Osteoblast (primary cell): ENCODE measurements around the gene TRIM47. TPM values are rescaled to one million over a fixed set of nuclear protein-coding genes. Genes with fewer than 3 reads are reported as not detected.

ENCODE experiments used
- DNase-seq: peaks from one replicate; pipeline ENCODE4 v3.0.0; 2011; ENCODE audit warnings: low spot score, mixed read lengths; ENCODE audit not compliant: insufficient read length; ENCODE audit errors: missing footprints
- H2AFZ ChIP-seq: 2 replicates; pipeline ENCODE4 v1.6.0; 2011; ENCODE audit warnings: mild to moderate bottlenecking, low read length
- H3K27ac ChIP-seq: 2 replicates; pipeline ENCODE4 v1.5.1; 2011; ENCODE audit warnings: mild to moderate bottlenecking, low read depth, low read length, moderate library complexity
- H3K27me3 ChIP-seq: 2 replicates; pipeline ENCODE4 v1.6.0; 2012; ENCODE audit warnings: mild to moderate bottlenecking, control low read depth, inconsistent platforms, low read length, moderate library complexity; ENCODE audit not compliant: insufficient read depth
- H3K36me3 ChIP-seq: 2 replicates; pipeline ENCODE4 v1.5.1; 2011; ENCODE audit warnings: mild to moderate bottlenecking, low read length, control low read depth, moderate library complexity; ENCODE audit not compliant: insufficient read depth
- H3K4me1 ChIP-seq: 2 replicates; pipeline ENCODE4 v1.5.1; 2011; ENCODE audit warnings: mild to moderate bottlenecking, low read length, control low read depth, moderate library complexity; ENCODE audit not compliant: insufficient read depth
- H3K4me2 ChIP-seq: 2 replicates; pipeline ENCODE4 v1.6.0; 2011; ENCODE audit warnings: mild to moderate bottlenecking, low read length; ENCODE audit not compliant: insufficient read depth
- H3K4me3 ChIP-seq: fragments of 200-600 bp; sonication (generic); 3 replicates; pipeline ENCODE4 v1.5.1; 2012; ENCODE audit warnings: mild to moderate bottlenecking, low read length, inconsistent platforms; ENCODE audit not compliant: insufficient read depth
- H3K79me2 ChIP-seq: 2 replicates; pipeline ENCODE4 v1.6.0; 2012; ENCODE audit warnings: mild to moderate bottlenecking, low read length, control low read depth, inconsistent platforms; ENCODE audit not compliant: insufficient read depth
- H3K9me3 ChIP-seq: 2 replicates; pipeline ENCODE4 v1.5.1; 2011; ENCODE audit warnings: low read depth, low read length, control low read depth
- H4K20me1 ChIP-seq: 2 replicates; pipeline ENCODE4 v1.6.0; 2012; ENCODE audit warnings: mild to moderate bottlenecking, low read length, control low read depth; ENCODE audit not compliant: insufficient read depth
- CTCF ChIP-seq: IDR thresholded peaks from 2 replicates; pipeline ENCODE4 v1.5.1; 2011; ENCODE audit warnings: mild to moderate bottlenecking, low read depth, low read length, moderate library complexity; ENCODE audit errors: extremely low read depth
- total RNA-seq: library from RNA; depleted of rRNA; stranded (reverse); fragments of >200 nt; gene quantifications from 2 replicates; pipeline ENCODE4 v1.2.3, GENCODE V29; 2012

The TRIM47 gene
- total RNA-seq, 1 donor = 21.7 TPM

GRCh38 chr17:75836605-75837004 is 41.8 kb downstream of the TRIM47 start:
- no peak for DNase-seq
- H2AFZ ChIP-seq = no peak overlapping the region
- H3K4me1 ChIP-seq = peaks cover 5% of the 10 kb centered on the region
- H3K4me2 ChIP-seq = no peak overlapping the region
- H3K27ac ChIP-seq = no peak overlapping the region
- H3K79me2 ChIP-seq = no peaks in the 10 kb centered on the region
- H4K20me1 ChIP-seq = no peaks in the 10 kb centered on the region
- no peak overlapping the region for H3K4me3 ChIP-seq
- H3K9me3 ChIP-seq = no peaks in the 10 kb centered on the region
- no peaks in the 10 kb centered on the region for H3K36me3 ChIP-seq
- no peaks in the 10 kb centered on the region for H3K27me3 ChIP-seq
- TF ChIP-seq CTCF = no peak

GRCh38 chr17:75835654-75835987 is 42.8 kb downstream of the TRIM47 start:
- Histone ChIP-seq H2AFZ (no peak overlapping the region), H3K4me1 (peaks cover 5% of the 10 kb centered on the region), H3K9me3 (no peaks in the 10 kb centered on the region), H3K79me2 (no peaks in the 10 kb centered on the region), H3K27me3 (no peaks in the 10 kb centered on the region), H3K4me3 (no peak overlapping the region), H3K27ac (no peak overlapping the region), H3K4me2 (no peak overlapping the region), H4K20me1 (no peaks in the 10 kb centered on the region), H3K36me3 (no peaks in the 10 kb centered on the region)
- DNase-seq = no peak
- no peak for TF ChIP-seq CTCF

- no peaks in the 10 kb centered on the region for H3K9me3 ChIP-seq
- H3K4me2 ChIP-seq = no peak overlapping the region
- H3K27ac ChIP-seq = no peak overlapping the region
- H2AFZ ChIP-seq = no peak overlapping the region
- H3K36me3 ChIP-seq = no peaks in the 10 kb centered on the region
- H4K20me1 ChIP-seq = no peaks in the 10 kb centered on the region
- no peaks in the 10 kb centered on the region for H3K79me2 ChIP-seq
- no peak for DNase-seq
- peaks cover 5% of the 10 kb centered on the region for H3K4me1 ChIP-seq
- no peak for TF ChIP-seq CTCF
- no peaks in the 10 kb centered on the region for H3K27me3 ChIP-seq
- no peak overlapping the region for H3K4me3 ChIP-seq
Measured at GRCh38 chr17:75834928-75835653, 43.3 kb downstream of the TRIM47 start.

- TF ChIP-seq CTCF = no peak
- Histone ChIP-seq H3K27me3 (no peaks in the 10 kb centered on the region), H3K9me3 (no peaks in the 10 kb centered on the region), H3K4me1 (peaks cover 5% of the 10 kb centered on the region), H3K27ac (no peak overlapping the region), H3K79me2 (no peaks in the 10 kb centered on the region), H2AFZ (no peak overlapping the region), H4K20me1 (no peaks in the 10 kb centered on the region), H3K4me2 (no peak overlapping the region), H3K4me3 (no peak overlapping the region), H3K36me3 (no peaks in the 10 kb centered on the region)
- DNase-seq = no peak
Measured at GRCh38 chr17:75834279-75834920, 44.0 kb downstream of the TRIM47 start.
